ENCODE results near the gene GFY. TPM values are rescaled to one million over a fixed set of nuclear protein-coding genes. Genes with fewer than 3 reads are reported as not detected.

The GFY gene
- total and polyA plus RNA-seq, 9 of the 15 experiments (the other 6 are each of a cell fraction or from before 2014, with no cell fraction given), result 0.06 to 0.40 (median 0.19) TPM; not detected in 3

GRCh38 chr19:49430678-49431329 is 5.6 kb downstream of the GFY start (continued):
- no peak for TF ChIP-seq ZNF431 (CRISPR knock-in tag; IDR thresholded peaks at IDR 0.05)
- TF ChIP-seq NFRKB (IDR thresholded peaks at IDR 0.05; ENCODE audit: low read depth), result 0 out of 2 replicates have a peak, but pooled peaks have one; percentile 27
- peak; percentile 75 for TF ChIP-seq USF1 (CRISPR knock-in tag; IDR thresholded peaks at IDR 0.05)
- TF ChIP-seq RBM39 (optimal IDR thresholded peaks at IDR 0.05; ENCODE audit: low read depth, low read length), result peak; percentile 28
- TF ChIP-seq MLX (CRISPR knock-in tag; conservative IDR thresholded peaks at IDR 0.05), result 0 out of 4 replicates have a peak, but pooled peaks of 1 of the 2 experiments have one; percentile 36
- no peak for TF ChIP-seq CREB1 (IDR thresholded peaks at IDR 0.05)
- peak; percentile 35; the same call in 1 of the 2 replicates for TF ChIP-seq CREB1 (CRISPR knock-in tag; IDR thresholded peaks at IDR 0.05)
- TF ChIP-seq ZC3H8 (IDR thresholded peaks at IDR 0.05), result no peak
- no peak for TF ChIP-seq TAF7 (tag; IDR thresholded peaks at IDR 0.05)
- no peak for TF ChIP-seq SAFB (IDR thresholded peaks at IDR 0.05; ENCODE audit: borderline replicate concordance, low read depth, low read length)
- no peak for TF ChIP-seq ZBTB40 (IDR thresholded peaks at IDR 0.05)
- TF ChIP-seq ZBTB40 (CRISPR knock-in tag; IDR thresholded peaks at IDR 0.05), result no peak
- peak; percentile 23; the same call in 1 of the 2 replicates for TF ChIP-seq NR2C2 (CRISPR knock-in tag; IDR thresholded peaks at IDR 0.05)
- TF ChIP-seq NR2C2 (tag; IDR thresholded peaks at IDR 0.05), result no peak
- TF ChIP-seq TCFL5 (CRISPR knock-in tag; conservative IDR thresholded peaks at IDR 0.05), result no peak
- TF ChIP-seq CHD2 (IDR thresholded peaks at IDR 0.05; ENCODE audit: low read depth, low read length), result no peak
- 0 out of 2 replicates have a peak, but pooled peaks have one; percentile 8 for TF ChIP-seq SMC3 (conservative IDR thresholded peaks at IDR 0.05; ENCODE audit: insufficient read depth, low read depth, low read length)
- no peak for TF ChIP-seq HNRNPLL (IDR thresholded peaks at IDR 0.05; ENCODE audit: low read depth, low read length, poor library complexity, severe bottlenecking)
